GM12878 (cell line): Measurements from ENCODE around the gene OSBPL3. TPM values are rescaled to one million over a fixed set of nuclear protein-coding genes. Genes with fewer than 3 reads are reported as not detected.

Source experiments
- BCL3 ChIP-seq: IDR thresholded peaks from 2 replicates; pipeline ENCODE4 v1.6.1; 2011; ENCODE audit warnings: borderline replicate concordance, low read depth, mild to moderate bottlenecking, moderate library complexity, low read length; ENCODE audit not compliant: insufficient read depth, poor library complexity, severe bottlenecking
- BMI1 ChIP-seq: fragments of 450-650 bp; IDR thresholded peaks from 2 replicates; pipeline ENCODE4 v1.6.1; 2016; ENCODE audit warnings: mild to moderate bottlenecking, moderate library complexity, borderline replicate concordance
- CHD2 ChIP-seq: IDR thresholded peaks from 2 replicates; pipeline ENCODE4 v1.6.1; 2011; ENCODE audit warnings: low read depth, low read length, improper control_type of control experiment, borderline replicate concordance
- CHD4 ChIP-seq: fragments of 200-600 bp; sonication (generic); IDR thresholded peaks from 2 replicates; pipeline ENCODE4 v1.6.1; 2016; ENCODE audit warnings: mild to moderate bottlenecking
- CREM ChIP-seq: IDR thresholded peaks from 2 replicates; pipeline ENCODE4 v1.6.1; 2014; ENCODE audit warnings: antibody characterized with exemption, low read depth
- ETV6 ChIP-seq, 2 experiments: fragments of 450-650 bp in 1 of 2; IDR thresholded peaks in 1 of 2; conservative IDR thresholded peaks in 1 of 2; 2 replicates each; pipeline ENCODE4 v1.6.1; 2014; ENCODE audit warnings: antibody characterized with exemption in 1 of 2, borderline replicate concordance in 1 of 2, low read depth in 1 of 2, mild to moderate bottlenecking in 1 of 2, moderate library complexity in 1 of 2
- FOS ChIP-seq: IDR thresholded peaks from 3 replicates; pipeline ENCODE4 v1.6.1; 2011; ENCODE audit warnings: borderline replicate concordance; ENCODE audit not compliant: insufficient read length; ENCODE audit errors: extremely low read depth
- FOXM1 ChIP-seq: IDR thresholded peaks from 2 replicates; pipeline ENCODE4 v1.6.1; 2012; ENCODE audit warnings: low read depth, mild to moderate bottlenecking, inconsistent platforms, low read length, moderate library complexity
- HCFC1 ChIP-seq: fragments of 150-350 bp; IDR thresholded peaks from 2 replicates; pipeline ENCODE4 v1.6.1; 2014; ENCODE audit warnings: low read length
- HDAC6 ChIP-seq: fragments of 200-600 bp; sonication (generic); IDR thresholded peaks from one replicate; pipeline ENCODE4 v1.8.0; 2017; ENCODE audit warnings: antibody characterized with exemption; ENCODE audit not compliant: unreplicated experiment
- IKZF1 ChIP-seq: fragments of 450-650 bp; conservative IDR thresholded peaks from 2 replicates; pipeline ENCODE4 v1.6.1; 2017; ENCODE audit warnings: antibody characterized with exemption, mild to moderate bottlenecking
- IRF4 ChIP-seq: IDR thresholded peaks from 2 replicates; pipeline ENCODE4 v1.6.1; 2011; ENCODE audit warnings: low read depth, low read length
- JUNB ChIP-seq: IDR thresholded peaks from 2 replicates; pipeline ENCODE4 v1.6.1; 2016; ENCODE audit warnings: antibody characterized with exemption, mild to moderate bottlenecking
- KAT2A ChIP-seq: conservative IDR thresholded peaks from 2 replicates; pipeline ENCODE4 v1.6.1; 2011; ENCODE audit warnings: low read depth, low read length; ENCODE audit not compliant: control insufficient read depth
- MEF2A ChIP-seq: IDR thresholded peaks from 2 replicates; pipeline ENCODE4 v1.6.1; 2011; ENCODE audit warnings: low read depth, mild to moderate bottlenecking, low read length, moderate library complexity; ENCODE audit not compliant: insufficient read depth
- MTA3 ChIP-seq: IDR thresholded peaks from 2 replicates; pipeline ENCODE4 v1.6.1; 2012; ENCODE audit warnings: low read length, inconsistent platforms, borderline replicate concordance
- NBN ChIP-seq: fragments of 450-650 bp; IDR thresholded peaks from 2 replicates; pipeline ENCODE4 v1.6.1; 2016
- NRF1 ChIP-seq: conservative IDR thresholded peaks from 2 replicates; pipeline ENCODE4 v1.6.1; 2011; ENCODE audit warnings: mild to moderate bottlenecking, low read depth, low read length, improper control_type of control experiment
- PKNOX1 ChIP-seq: fragments of 450-650 bp; IDR thresholded peaks from 2 replicates; pipeline ENCODE4 v1.6.1; 2016; ENCODE audit warnings: mild to moderate bottlenecking
- PML ChIP-seq: IDR thresholded peaks from 2 replicates; pipeline ENCODE4 v1.6.1; 2012; ENCODE audit warnings: low read length, inconsistent platforms
- RB1 ChIP-seq: fragments of 450-650 bp; formaldehyde crosslinking; IDR thresholded peaks from 2 replicates; pipeline ENCODE4 v1.6.1; 2017; ENCODE audit warnings: mild to moderate bottlenecking, borderline replicate concordance
- RELA ChIP-seq: fragments of 450-650 bp; IDR thresholded peaks from 2 replicates; pipeline ENCODE4 v1.8.0; 2014; ENCODE audit warnings: borderline replicate concordance; ENCODE audit not compliant: partially characterized antibody
- SUPT20H ChIP-seq: IDR thresholded peaks from 2 replicates; pipeline ENCODE4 v1.6.1; 2011; ENCODE audit warnings: low read depth, mild to moderate bottlenecking, low read length, moderate library complexity, borderline replicate concordance; ENCODE audit not compliant: control insufficient read depth
- TARDBP ChIP-seq: IDR thresholded peaks from 2 replicates; pipeline ENCODE4 v1.6.1; 2016; ENCODE audit warnings: borderline replicate concordance
- TCF3 ChIP-seq: IDR thresholded peaks from 2 replicates; pipeline ENCODE4 v1.6.1; 2012; ENCODE audit warnings: low read depth, mild to moderate bottlenecking, low read length, borderline replicate concordance; ENCODE audit not compliant: insufficient read depth
- WRNIP1 ChIP-seq: IDR thresholded peaks from 2 replicates; pipeline ENCODE4 v1.6.1; 2011; ENCODE audit warnings: low read depth, low read length, improper control_type of control experiment, borderline replicate concordance
- ZNF207 ChIP-seq: fragments of 450-650 bp; IDR thresholded peaks from 2 replicates; pipeline ENCODE4 v1.6.1; 2014; ENCODE audit warnings: antibody characterized with exemption, mild to moderate bottlenecking, borderline replicate concordance
- polyA plus RNA-seq, 11 experiments: library from polyadenylated mRNA; depleted of rRNA in 4 of 11; unstranded in 6 of 11; stranded (reverse) in 5 of 11; fragments of >200 nt; fragmentation: Nextera tagmentation in 4 of 11; fragmentation: Illumina TruSeq in 1 of 11; extraction: Ambion mirVana in 4 of 11; extraction: Trizol in 1 of 11; gene quantifications; 1 replicate in 1 of 11; 2 replicates in 10 of 11; pipeline versions ENCODE4 v1.2.1 to v1.2.3, GENCODE V29; 2011 to 2016; ENCODE audit warnings: inconsistent platforms in 2 of 11, missing spikeins in 2 of 11, low read depth in 1 of 11
- total RNA-seq, 4 experiments: library from RNA; depleted of rRNA in 3 of 4; stranded (reverse); fragments of >200 nt in 3 of 4; fragmentation: Illumina TruSeq in 1 of 4; extraction: Trizol in 1 of 4; gene quantifications; 2 replicates each; pipeline versions ENCODE4 v1.2.1 to v1.2.3, GENCODE V29; 2013 to 2021
- TF ChIP-seq, protein P1 (sequence below): fragments of 450-650 bp; formaldehyde crosslinking; IDR thresholded peaks from 2 replicates; pipeline ENCODE4 v1.4.0; 2020; ENCODE audit warnings: mild to moderate bottlenecking, moderate library complexity

Gene OSBPL3
- total and polyA plus RNA-seq, 10 of the 15 experiments (the other 5 are each of a cell fraction or from before 2014, with no cell fraction given): 6.1 to 46.6 (median 27.0) TPM

- no peak for TF ChIP-seq KAT2A
- no peak for TF ChIP-seq SUPT20H
- TF ChIP-seq CHD2: no peak
- TF ChIP-seq MTA3: 0 out of 2 replicates have a peak, but pooled peaks have one; percentile 34
- TF ChIP-seq TCF3: no peak
- no peak for TF ChIP-seq IRF4
- no peak for TF ChIP-seq RB1
- 0 out of 2 replicates have a peak, but pooled peaks have one; percentile 19 for TF ChIP-seq ZNF207
- TF ChIP-seq PKNOX1: 0 out of 2 replicates have a peak, but pooled peaks have one; percentile 30
- TF ChIP-seq CHD4: no peak
- peak; percentile 72 for TF ChIP-seq JUNB
- TF ChIP-seq MEF2A: peak; percentile 83
- TF ChIP-seq BMI1: no peak
- TF ChIP-seq IKZF1: no peak
- TF ChIP-seq FOS: no peak
- TF ChIP-seq FOXM1: peak; percentile 49; the same call in 1 of the 2 replicates
- TF ChIP-seq, protein P1, sequence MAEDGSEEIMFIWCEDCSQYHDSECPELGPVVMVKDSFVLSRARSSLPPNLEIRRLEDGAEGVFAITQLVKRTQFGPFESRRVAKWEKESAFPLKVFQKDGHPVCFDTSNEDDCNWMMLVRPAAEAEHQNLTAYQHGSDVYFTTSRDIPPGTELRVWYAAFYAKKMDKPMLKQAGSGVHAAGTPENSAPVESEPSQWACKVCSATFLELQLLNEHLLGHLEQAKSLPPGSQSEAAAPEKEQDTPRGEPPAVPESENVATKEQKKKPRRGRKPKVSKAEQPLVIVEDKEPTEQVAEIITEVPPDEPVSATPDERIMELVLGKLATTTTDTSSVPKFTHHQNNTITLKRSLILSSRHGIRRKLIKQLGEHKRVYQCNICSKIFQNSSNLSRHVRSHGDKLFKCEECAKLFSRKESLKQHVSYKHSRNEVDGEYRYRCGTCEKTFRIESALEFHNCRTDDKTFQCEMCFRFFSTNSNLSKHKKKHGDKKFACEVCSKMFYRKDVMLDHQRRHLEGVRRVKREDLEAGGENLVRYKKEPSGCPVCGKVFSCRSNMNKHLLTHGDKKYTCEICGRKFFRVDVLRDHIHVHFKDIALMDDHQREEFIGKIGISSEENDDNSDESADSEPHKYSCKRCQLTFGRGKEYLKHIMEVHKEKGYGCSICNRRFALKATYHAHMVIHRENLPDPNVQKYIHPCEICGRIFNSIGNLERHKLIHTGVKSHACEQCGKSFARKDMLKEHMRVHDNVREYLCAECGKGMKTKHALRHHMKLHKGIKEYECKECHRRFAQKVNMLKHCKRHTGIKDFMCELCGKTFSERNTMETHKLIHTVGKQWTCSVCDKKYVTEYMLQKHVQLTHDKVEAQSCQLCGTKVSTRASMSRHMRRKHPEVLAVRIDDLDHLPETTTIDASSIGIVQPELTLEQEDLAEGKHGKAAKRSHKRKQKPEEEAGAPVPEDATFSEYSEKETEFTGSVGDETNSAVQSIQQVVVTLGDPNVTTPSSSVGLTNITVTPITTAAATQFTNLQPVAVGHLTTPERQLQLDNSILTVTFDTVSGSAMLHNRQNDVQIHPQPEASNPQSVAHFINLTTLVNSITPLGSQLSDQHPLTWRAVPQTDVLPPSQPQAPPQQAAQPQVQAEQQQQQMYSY (CRISPR knock-in tag): no peak
- no peak for TF ChIP-seq RELA
- peak; percentile 66 for TF ChIP-seq CREM
- no peak for TF ChIP-seq BCL3
- TF ChIP-seq HDAC6: no peak
- no peak for TF ChIP-seq PML
- TF ChIP-seq NRF1: no peak
- TF ChIP-seq HCFC1: no peak
- no peak for TF ChIP-seq WRNIP1
- TF ChIP-seq NBN: no peak
- peak in 1 of 2 experiments; percentile 58; a peak in 1 of 4 replicates for TF ChIP-seq ETV6 (conservative IDR thresholded peaks at IDR 0.05 in 1 of 2, IDR thresholded peaks at IDR 0.05 in 1 of 2; ENCODE audit: borderline replicate concordance in 1 of 2, low read depth in 1 of 2)
- no peak for TF ChIP-seq TARDBP
These were observed 81.3 kb downstream of the OSBPL3 start (continued) for GRCh38 chr7:24898691-24899090.
